Neural crest cell (in vitro differentiated cells): ENCODE measurements around the gene ATAD2B. TPM values are rescaled to one million over a fixed set of nuclear protein-coding genes. Genes with fewer than 3 reads are reported as not detected.
"Not testable (repeated sequence)": the region's sequence is repeated elsewhere in the genome, so short reads cannot be mapped to it uniquely, and the experiment has no call there.

Experiments
- DNase-seq: peaks from one replicate; pipeline ENCODE4 v3.0.0; 2021; ENCODE audit warnings: low read depth, mixed read lengths, low spot score
- H3K27ac Mint-ChIP-seq: one replicate; pipeline ENCODE4 v1.8.0; 2021; ENCODE audit warnings: mild to moderate bottlenecking, mixed read lengths; ENCODE audit not compliant: unreplicated experiment
- H3K27me3 Mint-ChIP-seq: 2 replicates; pipeline ENCODE4 v1.8.0; 2021; ENCODE audit warnings: low read depth, mild to moderate bottlenecking, mixed read lengths
- H3K36me3 Mint-ChIP-seq: 2 replicates; pipeline ENCODE4 v1.8.0; 2021; ENCODE audit warnings: low read depth, mild to moderate bottlenecking, mixed read lengths
- H3K4me1 Mint-ChIP-seq: 2 replicates; pipeline ENCODE4 v1.8.0; 2021; ENCODE audit warnings: mixed read lengths
- H3K4me3 Mint-ChIP-seq: one replicate; pipeline ENCODE4 v1.8.0; 2021; ENCODE audit warnings: mild to moderate bottlenecking, mixed read lengths
- H3K9me3 Mint-ChIP-seq: 2 replicates; pipeline ENCODE4 v1.8.0; 2021; ENCODE audit warnings: mixed read lengths
- CTCF ChIP-seq: fragments of 200-600 bp; sonication (generic); conservative IDR thresholded peaks from 2 replicates; pipeline ENCODE4 v1.5.0; 2021; ENCODE audit warnings: antibody characterized with exemption, mild to moderate bottlenecking
- total RNA-seq: library from RNA; stranded (reverse); gene quantifications from 2 replicates; pipeline ENCODE4 v1.2.1, GENCODE V29; 2021

ATAD2B gene
- total RNA-seq, 1 donor from 2014 or later, result 29.4 TPM

- H3K36me3 Mint-ChIP-seq, result peaks cover 12% of the 10 kb centered on the region
- no peak overlapping the region for H3K27ac Mint-ChIP-seq
- DNase-seq, result no peak
- TF ChIP-seq CTCF, result no peak
- H3K4me1 Mint-ChIP-seq, result no peaks in the 10 kb centered on the region
- no peak overlapping the region for H3K4me3 Mint-ChIP-seq
- H3K9me3 Mint-ChIP-seq, result no peaks in the 10 kb centered on the region
- no peaks in the 10 kb centered on the region for H3K27me3 Mint-ChIP-seq
These were observed 181.2 kb downstream of the ATAD2B start for GRCh38 chr2:23745726-23746105.

- Mint-ChIP-seq H3K27ac (no peak overlapping the region), H3K27me3 (no peaks in the 10 kb centered on the region), H3K4me3 (no peak overlapping the region), H3K9me3 (no peaks in the 10 kb centered on the region), H3K36me3 (peaks cover 14% of the 10 kb centered on the region), H3K4me1 (no peaks in the 10 kb centered on the region)
- DNase-seq, result no peak
- TF ChIP-seq CTCF, result no peak
These were observed 181.7 kb downstream of the ATAD2B start for GRCh38 chr2:23745068-23745725.

GRCh38 chr2:23736783-23737182, 190.1 kb downstream of the ATAD2B start:
- DNase-seq, H3K27me3 Mint-ChIP-seq: not testable (repeated sequence)

GRCh38 chr2:23734416-23734815, 192.5 kb downstream of the ATAD2B start:
- H3K36me3 Mint-ChIP-seq, result peaks cover 26% of the 10 kb centered on the region
- no peak for TF ChIP-seq CTCF
- H3K4me3 Mint-ChIP-seq, result no peak overlapping the region
- no peaks in the 10 kb centered on the region for H3K27me3 Mint-ChIP-seq
- H3K9me3 Mint-ChIP-seq, result peaks cover 5% of the 10 kb centered on the region
- H3K27ac Mint-ChIP-seq, result no peak overlapping the region
- H3K4me1 Mint-ChIP-seq, result no peaks in the 10 kb centered on the region
- DNase-seq, result no peak

More at GRCh38 chr2:23736783-23737182, 190.1 kb downstream of the ATAD2B start:
- H3K36me3 Mint-ChIP-seq, result peaks cover 29% of the 10 kb centered on the region
- not testable (repeated sequence) for H3K27ac Mint-ChIP-seq, H3K4me1 Mint-ChIP-seq, H3K9me3 Mint-ChIP-seq, H3K4me3 Mint-ChIP-seq

GRCh38 chr2:23723029-23723428, 203.9 kb downstream of the ATAD2B start:
- H3K4me3 Mint-ChIP-seq, H3K4me1 Mint-ChIP-seq, H3K27me3 Mint-ChIP-seq, H3K27ac Mint-ChIP-seq, DNase-seq: not testable (repeated sequence)
- H3K36me3 Mint-ChIP-seq, result peaks cover 44% of the 10 kb centered on the region
- peaks cover 12% of the 10 kb centered on the region for H3K9me3 Mint-ChIP-seq

- no peak for DNase-seq
- no peaks in the 10 kb centered on the region for H3K4me1 Mint-ChIP-seq
- TF ChIP-seq CTCF, result no peak
- no peaks in the 10 kb centered on the region for H3K27me3 Mint-ChIP-seq
- H3K4me3 Mint-ChIP-seq, result no peak overlapping the region
- peaks cover 47% of the 10 kb centered on the region for H3K36me3 Mint-ChIP-seq
- H3K9me3 Mint-ChIP-seq, result peaks cover 12% of the 10 kb centered on the region
- H3K27ac Mint-ChIP-seq, result no peak overlapping the region
These were observed 204.7 kb downstream of the ATAD2B start for GRCh38 chr2:23722255-23722654.
